Breast epithelium (tissue), 4 donors: ENCODE results near the gene FAXDC2. TPM values are rescaled to one million over a fixed set of nuclear protein-coding genes. Genes with fewer than 3 reads are reported as not detected.
"Not testable (repeated sequence)": the region's sequence is repeated elsewhere in the genome, so short reads cannot be mapped to it uniquely, and the experiment has no call there.

Experiments
- DNase-seq, 2 donors: peaks; one replicate each; pipeline ENCODE4 v3.0.0-alpha.2; 2019; ENCODE audit warnings: low spot score in 2 of 2
- H3K27ac ChIP-seq, 2 donors: fragments of 200-600 bp; sonication (generic) in 1 of 2; one replicate each; pipeline ENCODE4 v1.5.1; 2016 to 2019; ENCODE audit warnings: mild to moderate bottlenecking in 1 of 2
- H3K27me3 ChIP-seq, 2 donors: fragments of 200-600 bp; sonication (generic) in 1 of 2; one replicate each; pipeline versions ENCODE4 v1.5.1 to v1.6.0; 2017 to 2019; ENCODE audit warnings: control low read depth in 1 of 2, mild to moderate bottlenecking in 1 of 2
- H3K36me3 ChIP-seq: fragments of 200-600 bp; one replicate; pipeline ENCODE4 v1.5.1; 2019
- H3K4me1 ChIP-seq, 2 donors: fragments of 200-600 bp; sonication (generic); one replicate each; pipeline ENCODE4 v1.5.1; 2016 to 2019; ENCODE audit warnings: control low read depth in 1 of 2
- H3K4me3 ChIP-seq, 3 donors: fragments of 200-600 bp; sonication (generic); 1 replicate in 2 of 3; 2 replicates in 1 of 3; pipeline ENCODE4 v1.5.1; 2016 to 2019; ENCODE audit warnings: mild to moderate bottlenecking in 3 of 3, moderate library complexity in 2 of 3
- H3K9me3 ChIP-seq, 2 donors: fragments of 200-600 bp; sonication (generic) in 1 of 2; one replicate each; pipeline ENCODE4 v1.5.1; 2016 to 2019; ENCODE audit warnings: control low read depth in 1 of 2
- POLR2A ChIP-seq: fragments of 450-650 bp; IDR thresholded peaks from one replicate; pipeline ENCODE4 v1.6.1; 2016; ENCODE audit warnings: antibody characterized with exemption, mild to moderate bottlenecking, moderate library complexity
- POLR2AphosphoS5 ChIP-seq, 3 donors: sonication (generic); formaldehyde crosslinking; IDR thresholded peaks; one replicate each; pipeline ENCODE4 v1.6.1; 2017; ENCODE audit warnings: antibody characterized with exemption in 3 of 3
- intact Hi-C: fragments of 100-400 bp; cut with DNase I; formaldehyde crosslinking; loops from one replicate; pipeline ENCODE4 v1.15.1; 2023; ENCODE audit warnings: low total_unique reads
- total RNA-seq, 3 donors: library from RNA; depleted of rRNA; stranded (reverse); fragments of >200 nt; gene quantifications; one replicate each; pipeline ENCODE4 v1.1.0, GENCODE V29; 2016
- TF ChIP-seq, protein P1 (sequence below), 3 donors: fragments of 450-650 bp; IDR thresholded peaks; one replicate each; pipeline ENCODE4 v1.5.1; 2016 to 2017; ENCODE audit warnings: antibody characterized with exemption in 3 of 3, mild to moderate bottlenecking in 3 of 3, moderate library complexity in 3 of 3

FAXDC2 gene
- total RNA-seq, 3 donors from 2014 or later, result 43.9 to 117 (median 52.5) TPM

DNA sequence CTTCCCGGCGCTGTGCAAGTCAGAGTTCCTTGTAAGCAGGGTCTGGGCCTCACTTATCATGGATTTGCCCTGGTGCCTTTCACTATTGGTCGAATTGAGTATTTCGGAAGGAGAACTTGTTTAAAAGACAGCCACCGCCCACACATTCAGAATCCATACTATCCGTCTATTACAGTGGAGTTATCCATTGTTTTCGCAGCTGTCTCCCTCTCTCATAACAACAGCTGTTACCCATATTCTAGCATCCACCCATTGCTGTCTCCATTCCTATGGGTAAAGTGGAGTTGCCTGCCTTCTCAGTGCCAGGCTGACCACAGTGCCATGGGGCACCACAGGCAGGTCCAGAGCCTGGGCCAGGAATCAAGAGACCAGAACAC is 20.2 kb downstream of the FAXDC2 start:
- Histone ChIP-seq H3K9me3 (no peaks in the 10 kb centered on the region), H3K27ac (peak overlapping the region; percentile 84 to 87), H3K36me3 (no peaks in the 10 kb centered on the region), H3K4me1 (no peaks in the 10 kb centered on the region), H3K27me3 (no peaks in the 10 kb centered on the region), H3K4me3 (no peak overlapping the region)
- TF ChIP-seq, protein P1, sequence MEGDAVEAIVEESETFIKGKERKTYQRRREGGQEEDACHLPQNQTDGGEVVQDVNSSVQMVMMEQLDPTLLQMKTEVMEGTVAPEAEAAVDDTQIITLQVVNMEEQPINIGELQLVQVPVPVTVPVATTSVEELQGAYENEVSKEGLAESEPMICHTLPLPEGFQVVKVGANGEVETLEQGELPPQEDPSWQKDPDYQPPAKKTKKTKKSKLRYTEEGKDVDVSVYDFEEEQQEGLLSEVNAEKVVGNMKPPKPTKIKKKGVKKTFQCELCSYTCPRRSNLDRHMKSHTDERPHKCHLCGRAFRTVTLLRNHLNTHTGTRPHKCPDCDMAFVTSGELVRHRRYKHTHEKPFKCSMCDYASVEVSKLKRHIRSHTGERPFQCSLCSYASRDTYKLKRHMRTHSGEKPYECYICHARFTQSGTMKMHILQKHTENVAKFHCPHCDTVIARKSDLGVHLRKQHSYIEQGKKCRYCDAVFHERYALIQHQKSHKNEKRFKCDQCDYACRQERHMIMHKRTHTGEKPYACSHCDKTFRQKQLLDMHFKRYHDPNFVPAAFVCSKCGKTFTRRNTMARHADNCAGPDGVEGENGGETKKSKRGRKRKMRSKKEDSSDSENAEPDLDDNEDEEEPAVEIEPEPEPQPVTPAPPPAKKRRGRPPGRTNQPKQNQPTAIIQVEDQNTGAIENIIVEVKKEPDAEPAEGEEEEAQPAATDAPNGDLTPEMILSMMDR (IDR thresholded peaks at IDR 0.05), result no peak
- TF ChIP-seq POLR2AphosphoS5 (IDR thresholded peaks at IDR 0.05) (no peak), POLR2A (no peak)
- intact Hi-C loops, result no loop called here
- no peak for DNase-seq

DNA sequence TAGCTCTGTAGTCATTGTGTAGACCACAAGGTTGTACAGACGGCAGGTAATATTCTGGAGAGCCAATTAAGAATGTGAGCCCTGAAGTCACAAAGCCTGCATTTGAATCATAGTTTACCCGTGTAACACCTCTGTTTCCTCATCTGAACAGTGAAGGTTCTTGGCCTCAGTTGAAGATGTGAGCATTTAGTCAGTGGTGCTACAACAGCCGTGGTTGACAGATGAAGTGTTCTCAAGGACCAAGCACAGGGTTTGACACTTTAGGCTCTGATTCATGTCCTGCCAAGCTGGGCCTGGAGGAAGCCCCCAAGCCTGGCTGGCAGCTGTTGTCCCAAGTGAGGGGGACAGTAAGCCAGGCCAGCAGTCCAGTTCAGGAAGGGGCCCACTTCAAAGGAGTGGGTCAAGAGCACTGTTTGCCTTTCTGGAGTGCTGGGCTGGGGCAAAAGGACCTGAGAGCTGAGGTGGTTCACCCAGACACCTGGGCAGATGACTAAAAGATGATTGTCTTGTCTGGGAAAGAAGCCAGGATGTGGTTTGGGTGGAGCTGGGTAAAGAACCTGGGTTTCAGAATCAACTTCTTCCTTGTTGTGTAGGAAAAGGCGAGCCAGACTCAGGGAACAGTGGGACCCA is 20.7 kb downstream of the FAXDC2 start:
- TF ChIP-seq POLR2A (no peak), POLR2AphosphoS5 (IDR thresholded peaks at IDR 0.05) (no peak)
- TF ChIP-seq, protein P1 (IDR thresholded peaks at IDR 0.05), result no peak
- Histone ChIP-seq H3K4me3 (no peak overlapping the region), H3K9me3 (no peaks in the 10 kb centered on the region), H3K27ac (peak overlapping the region; percentile 84 to 87), H3K27me3 (no peaks in the 10 kb centered on the region), H3K4me1 (no peaks in the 10 kb centered on the region), H3K36me3 (no peaks in the 10 kb centered on the region)
- peak in 1 of 2 donors; percentile 61 for DNase-seq
- intact Hi-C loops, result no loop called here

DNA sequence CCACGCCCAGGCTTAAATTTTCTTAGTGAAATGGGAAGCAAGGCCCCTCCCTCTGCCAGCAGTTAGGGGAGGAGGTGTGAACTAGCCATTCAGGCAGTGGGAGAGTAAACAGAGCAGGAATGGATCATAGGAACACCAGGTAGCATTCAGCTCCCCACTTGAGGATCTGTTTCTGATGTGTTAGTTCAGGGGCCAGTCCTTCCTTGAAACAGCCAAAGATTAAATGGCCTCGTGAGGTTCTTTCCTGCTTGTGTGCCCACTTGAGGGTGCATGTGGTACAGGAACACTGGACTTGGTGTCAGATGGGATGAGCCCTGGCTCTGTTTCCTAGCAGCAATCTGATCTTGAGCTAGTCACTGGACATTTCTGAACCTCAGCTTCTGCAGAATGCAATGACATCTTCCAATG is 21.2 kb downstream of the FAXDC2 start:
- TF ChIP-seq POLR2A (no peak), POLR2AphosphoS5 (IDR thresholded peaks at IDR 0.05) (no peak)
- TF ChIP-seq, protein P1 (IDR thresholded peaks at IDR 0.05), result no peak
- intact Hi-C loops, result no loop called here
- Histone ChIP-seq H3K4me1 (no peaks in the 10 kb centered on the region), H3K4me3 (no peak overlapping the region), H3K9me3 (no peaks in the 10 kb centered on the region), H3K36me3 (no peaks in the 10 kb centered on the region), H3K27me3 (no peaks in the 10 kb centered on the region), H3K27ac (peak overlapping the region; percentile 84 to 87)
- no peak for DNase-seq

DNA sequence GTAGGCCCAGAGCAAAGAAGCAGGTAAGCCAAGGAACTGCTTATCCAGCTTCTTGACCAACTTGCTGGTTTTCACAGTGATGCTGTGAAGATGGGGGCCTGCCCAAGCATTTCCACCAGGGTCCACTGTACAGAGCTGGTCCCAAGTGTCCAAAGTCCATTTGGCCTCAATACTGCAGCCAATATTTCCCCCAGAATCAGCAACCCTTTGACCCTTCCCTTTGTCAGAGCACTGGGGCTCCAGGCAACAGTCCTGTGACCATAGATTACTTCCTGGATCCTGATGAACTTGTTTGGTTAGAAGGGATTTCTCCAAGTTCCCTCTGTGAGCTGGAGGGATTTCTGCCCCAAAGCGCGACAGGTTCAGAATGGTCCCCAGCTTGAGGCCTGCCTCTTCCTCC is 26.3 kb downstream of the FAXDC2 start:
- no peaks in the 10 kb centered on the region for H3K27me3 ChIP-seq

DNA sequence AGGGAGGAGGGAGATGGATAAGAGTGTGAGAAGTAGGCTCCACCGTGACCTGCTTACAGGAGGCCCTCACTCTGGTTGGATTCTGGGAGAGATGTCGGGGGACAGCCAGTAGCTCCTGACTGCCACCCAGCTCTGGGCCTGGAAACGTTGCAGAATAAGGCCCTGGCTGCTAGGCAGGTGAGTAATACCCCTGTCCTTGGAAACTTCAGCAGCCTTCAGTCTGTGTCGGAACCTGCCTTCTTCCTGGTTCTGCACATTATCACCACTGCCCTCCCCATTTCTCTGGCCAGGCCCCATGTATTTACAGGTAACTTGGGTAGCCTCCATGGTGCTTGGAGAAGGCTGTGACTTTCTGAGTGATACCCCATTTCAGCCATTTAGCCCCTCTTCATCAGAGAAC is 26.8 kb downstream of the FAXDC2 start:
- no peaks in the 10 kb centered on the region for H3K9me3 ChIP-seq
- H3K36me3 ChIP-seq, result peaks cover 5% of the 10 kb centered on the region
- no peak for DNase-seq
- peak overlapping the region in 1 of 2 donors; percentile 8 for H3K27ac ChIP-seq
- H3K27me3 ChIP-seq, result no peaks in the 10 kb centered on the region
- no peak for TF ChIP-seq POLR2A
- TF ChIP-seq, protein P1 (IDR thresholded peaks at IDR 0.05), result no peak
- TF ChIP-seq POLR2AphosphoS5 (IDR thresholded peaks at IDR 0.05), result no peak
- H3K4me3 ChIP-seq, result no peak overlapping the region
- H3K4me1 ChIP-seq, result no peaks in the 10 kb centered on the region
- intact Hi-C loops, result no loop called here

More for the DNA sequence above, 26.3 kb downstream of the FAXDC2 start:
- H3K4me1 ChIP-seq, result no peaks in the 10 kb centered on the region
- no peaks in the 10 kb centered on the region for H3K9me3 ChIP-seq
- TF ChIP-seq POLR2AphosphoS5 (IDR thresholded peaks at IDR 0.05), result no peak
- TF ChIP-seq POLR2A, result no peak
- TF ChIP-seq, protein P1 (IDR thresholded peaks at IDR 0.05), result no peak
- no peak for DNase-seq
- no peak overlapping the region for H3K4me3 ChIP-seq
- peaks cover 5% of the 10 kb centered on the region for H3K36me3 ChIP-seq
- H3K27ac ChIP-seq, result no peak overlapping the region
- intact Hi-C loops, result no loop called here

DNA sequence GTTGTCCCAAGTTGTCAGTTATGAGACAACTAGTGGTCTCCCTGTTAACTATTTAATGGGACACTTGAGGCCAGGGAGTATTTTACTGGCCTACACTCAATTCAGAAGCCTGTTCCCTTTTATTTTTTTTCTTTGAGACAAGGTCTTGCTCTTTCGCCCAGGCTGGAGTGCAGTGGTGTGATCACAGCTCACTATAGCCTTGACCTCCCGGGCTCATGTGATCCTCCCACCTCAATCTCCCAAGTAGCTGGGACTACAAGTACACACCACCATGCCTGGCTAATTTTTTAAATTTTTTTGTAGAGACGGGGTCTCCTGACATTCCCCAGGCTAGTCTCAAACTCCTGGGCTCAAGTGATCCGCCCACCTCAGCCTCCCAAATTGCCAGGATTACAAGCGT is 27.5 kb downstream of the FAXDC2 start:
- H3K4me3 ChIP-seq, H3K9me3 ChIP-seq, DNase-seq, H3K27me3 ChIP-seq, intact Hi-C loops, H3K4me1 ChIP-seq, H3K36me3 ChIP-seq: not testable (repeated sequence)
- peak overlapping the region in 1 of 2 donors; percentile 8 for H3K27ac ChIP-seq
